GM18526 (cell line): ENCODE measurements around the gene TRPM5.

Source experiments
- POLR2A ChIP-seq: IDR thresholded peaks from 3 replicates; pipeline ENCODE4 v1.6.1; 2011; ENCODE audit not compliant: insufficient read length; ENCODE audit errors: extremely low read depth

The TRPM5 gene

DNA sequence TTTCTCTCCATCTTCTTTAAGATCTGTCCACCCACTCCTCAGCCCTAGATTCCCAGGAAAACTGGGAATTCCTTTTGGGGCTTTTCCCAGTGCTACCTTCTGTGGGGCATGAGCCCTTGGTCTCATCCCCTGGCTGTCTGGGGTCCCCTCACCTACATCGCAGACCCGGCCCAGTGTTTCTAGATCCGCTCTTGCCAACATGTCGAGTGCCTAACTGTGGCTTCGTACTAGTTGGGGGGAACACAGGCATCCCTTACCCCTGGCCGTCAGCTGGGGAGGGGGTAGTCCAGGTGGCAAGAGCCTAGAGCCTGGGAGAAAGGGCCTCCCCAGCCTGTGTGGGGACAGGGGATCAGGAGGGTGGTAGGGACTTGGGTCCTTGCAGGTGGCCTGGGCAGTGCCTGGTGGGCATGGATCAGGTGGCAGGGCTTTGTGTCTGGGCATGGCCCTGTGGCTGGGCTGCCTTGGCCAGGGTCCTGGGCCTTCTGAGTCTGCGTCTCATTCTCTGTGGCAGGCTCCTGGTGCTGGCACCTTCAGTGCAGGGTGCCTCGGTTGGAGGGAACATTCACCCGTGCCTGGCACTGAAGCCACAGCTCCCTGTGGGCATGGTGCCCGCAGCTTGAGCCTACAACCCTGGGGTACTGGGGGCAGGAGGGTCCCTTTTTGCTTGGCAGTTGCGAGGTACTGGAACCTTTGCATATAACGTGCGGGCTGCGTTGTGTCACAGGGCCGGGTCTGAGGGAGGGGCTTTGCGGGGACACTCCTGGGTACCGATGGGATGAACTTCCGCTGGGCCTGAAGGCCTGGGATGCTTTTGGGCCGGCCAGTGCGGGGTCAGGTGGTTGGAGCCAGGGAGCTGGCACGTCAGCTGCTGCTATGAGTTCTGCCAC, 4.6 kb upstream of the TRPM5 start:
- no peak for TF ChIP-seq POLR2A

DNA sequence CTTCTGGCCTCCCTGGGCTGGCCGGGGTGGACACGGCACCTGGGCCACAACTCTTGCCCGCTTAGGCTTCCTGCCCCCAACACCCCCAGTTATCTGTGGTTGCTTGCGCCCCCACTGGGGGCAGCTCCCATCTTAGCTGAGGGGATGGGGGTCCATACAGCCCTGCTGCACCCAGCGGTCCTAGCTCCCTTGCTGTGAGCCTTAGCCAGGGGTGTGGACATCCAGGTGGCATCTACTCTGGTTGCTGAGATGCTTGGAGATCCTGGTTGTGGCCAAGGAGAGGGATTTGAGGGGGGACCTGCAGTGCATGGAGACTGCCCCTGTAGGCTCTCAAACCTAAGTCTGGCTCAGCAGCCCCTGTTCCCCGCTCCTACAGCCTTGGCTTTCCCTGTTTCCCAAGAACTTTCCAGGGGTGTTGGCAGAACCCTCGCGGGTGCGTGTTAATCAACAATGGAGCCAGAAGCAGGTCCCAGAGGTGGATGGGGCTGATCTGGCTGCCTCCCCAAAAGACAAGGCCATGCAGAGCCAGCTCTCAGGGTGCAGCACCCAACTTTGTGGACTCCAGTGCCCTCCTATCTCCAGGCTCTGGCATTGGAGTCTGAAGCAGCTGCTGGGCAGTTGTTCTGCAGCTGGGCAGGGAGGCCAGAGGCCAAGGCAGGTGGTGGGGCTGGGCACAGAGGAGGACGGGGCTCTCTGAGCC, 3.8 kb upstream of the TRPM5 start:
- no peak for TF ChIP-seq POLR2A

DNA sequence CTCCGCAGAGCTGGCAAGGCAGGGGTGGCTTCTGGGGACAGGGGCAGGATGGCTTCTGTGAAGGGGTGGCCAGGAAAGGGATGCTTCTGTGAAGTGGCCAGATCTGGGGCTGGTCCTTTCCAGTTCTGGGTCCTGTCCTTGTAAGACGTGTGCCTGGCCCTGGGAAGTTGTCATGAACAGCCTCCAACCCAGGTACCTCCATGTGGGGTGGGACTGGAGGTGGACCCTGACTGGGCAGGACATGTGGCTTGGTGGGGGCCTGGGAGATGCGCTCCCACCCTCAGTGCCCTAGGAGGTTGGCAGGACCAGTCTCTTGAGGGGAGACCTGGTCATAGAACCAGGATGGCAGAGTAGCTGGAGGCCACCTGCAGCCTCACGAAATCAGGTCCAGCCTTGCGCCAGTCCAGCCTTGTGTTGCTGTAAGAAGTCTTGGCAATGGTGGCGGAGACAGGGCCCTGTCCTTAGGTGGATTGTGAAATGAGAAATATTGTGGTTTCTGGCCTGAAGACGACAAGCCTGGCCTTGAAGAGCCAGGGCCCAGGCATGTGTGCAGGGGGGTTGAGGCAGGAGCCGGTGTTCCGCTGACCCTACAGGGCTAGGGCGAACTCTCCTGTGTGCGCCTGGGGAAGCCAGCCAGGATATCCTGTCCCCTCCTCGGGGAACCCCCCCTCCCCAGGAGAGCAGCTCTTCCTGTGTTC, 3.1 kb upstream of the TRPM5 start:
- TF ChIP-seq POLR2A = no peak

- no peak for TF ChIP-seq POLR2A
Measured at GRCh38 chr11:2446590-2447252, 2.4 kb upstream of the TRPM5 start.

DNA sequence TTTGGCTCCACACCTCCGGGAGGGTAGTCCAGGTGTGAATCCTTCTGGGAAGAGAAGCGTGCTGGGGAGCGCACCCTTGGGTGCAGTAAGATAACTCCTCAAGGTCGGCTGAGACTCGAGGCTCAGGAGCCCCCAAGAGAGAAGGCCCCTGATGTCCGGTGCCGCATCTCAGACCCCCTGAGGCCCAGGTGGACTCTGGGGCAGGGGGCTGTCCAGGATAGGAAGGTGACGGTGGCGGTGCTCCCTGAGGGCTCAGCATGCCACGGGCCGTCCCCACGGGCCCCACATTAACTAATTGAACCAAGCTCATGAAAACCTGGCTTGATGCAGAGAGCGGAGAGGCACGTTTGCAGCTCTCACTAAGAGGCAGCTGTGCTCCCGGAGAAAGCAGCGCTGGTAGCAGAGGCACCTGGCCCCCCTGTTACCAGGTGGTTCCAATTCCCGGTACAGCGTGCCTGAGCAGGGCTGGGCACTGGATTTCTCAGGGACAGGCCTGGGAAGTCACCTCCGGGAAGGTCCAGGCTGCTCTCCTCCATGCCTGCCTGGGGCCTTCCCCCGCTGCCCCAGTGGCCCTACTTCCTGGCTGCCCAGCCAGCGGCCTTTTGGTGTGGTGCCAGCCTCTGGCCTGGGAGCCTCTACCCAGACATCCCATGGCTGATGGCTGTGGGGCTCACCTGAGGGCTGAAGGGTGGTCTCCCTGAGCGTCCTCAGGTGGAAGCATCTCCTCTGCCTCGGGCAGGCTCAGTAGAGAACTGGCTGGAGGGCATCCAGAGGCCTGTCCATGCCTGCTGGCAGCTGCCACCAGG, 1.6 kb upstream of the TRPM5 start:
- no peak for TF ChIP-seq POLR2A

GRCh38 chr11:2444821-2445745, 769 bp upstream of the TRPM5 start, which contains the start of gene KCNQ1:
Gene KCNQ1, plus strand, starts transcription at chr11:2445008. Its CDS starts 91 bp downstream, at chr11:2445099.
- TF ChIP-seq POLR2A = no peak

DNA sequence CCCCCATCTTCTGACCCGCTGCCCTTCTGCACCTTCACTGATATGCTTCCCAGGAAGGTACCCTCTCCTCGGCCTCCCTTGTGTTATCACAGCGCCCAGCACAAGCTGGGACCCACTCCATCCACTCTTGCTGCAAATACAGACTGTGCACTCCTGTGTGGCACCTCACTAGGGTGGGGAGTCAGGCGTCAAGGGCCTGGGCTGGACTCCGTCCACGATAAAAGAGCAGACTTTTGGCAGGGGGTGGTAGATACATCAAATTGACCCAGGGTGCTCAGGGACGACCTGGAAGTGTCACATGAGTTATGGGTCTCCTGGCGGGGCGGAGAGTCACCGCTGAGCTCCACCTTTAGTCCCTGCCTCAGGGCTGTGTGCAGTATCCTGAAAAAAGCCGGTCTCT, 908 bp downstream of the TRPM5 start:
- no peak for TF ChIP-seq POLR2A

DNA sequence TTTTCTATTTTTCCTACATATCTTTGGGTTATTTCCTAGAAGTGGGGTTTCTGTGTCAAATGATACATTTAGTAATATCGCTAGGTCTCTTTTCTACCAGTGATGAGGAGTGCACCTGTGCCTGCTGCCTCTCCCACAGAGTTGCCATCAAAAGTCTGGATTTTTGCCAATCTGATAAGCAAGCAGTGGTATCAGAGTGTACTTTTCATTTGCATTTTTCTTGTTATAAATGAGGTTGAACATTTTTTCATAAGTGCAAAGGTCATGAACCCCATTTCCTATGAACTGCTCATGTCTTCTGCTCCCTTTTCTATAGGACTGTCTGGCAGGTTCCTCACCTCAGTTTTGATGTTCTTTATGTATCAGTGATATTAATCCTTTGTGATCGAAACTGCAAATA, 1.7 kb downstream of the TRPM5 start:
- no peak for TF ChIP-seq POLR2A

DNA sequence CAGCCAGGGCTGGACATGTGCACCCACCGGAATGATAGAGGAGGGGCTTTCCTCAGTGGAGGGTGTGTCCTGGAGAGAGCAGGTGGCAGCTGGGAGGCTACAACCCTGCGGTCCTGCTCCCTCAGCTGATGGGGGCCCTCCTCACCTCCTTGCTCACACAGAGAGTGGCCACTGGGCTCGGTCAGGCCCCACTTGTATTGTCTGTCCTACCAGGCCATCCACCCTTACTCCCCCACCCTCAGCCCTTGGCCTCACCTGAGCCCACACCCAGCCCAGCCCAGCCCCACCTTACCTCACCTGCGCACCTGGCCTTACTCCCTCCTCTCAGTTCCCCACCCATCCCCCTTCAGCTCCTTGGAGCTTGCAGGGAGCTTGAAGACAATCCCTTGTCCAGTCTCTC, 3.1 kb downstream of the TRPM5 start:
- no peak for TF ChIP-seq POLR2A

GRCh38 chr11:2440646-2441045, 3.7 kb downstream of the TRPM5 start:
- no peak for TF ChIP-seq POLR2A

DNA sequence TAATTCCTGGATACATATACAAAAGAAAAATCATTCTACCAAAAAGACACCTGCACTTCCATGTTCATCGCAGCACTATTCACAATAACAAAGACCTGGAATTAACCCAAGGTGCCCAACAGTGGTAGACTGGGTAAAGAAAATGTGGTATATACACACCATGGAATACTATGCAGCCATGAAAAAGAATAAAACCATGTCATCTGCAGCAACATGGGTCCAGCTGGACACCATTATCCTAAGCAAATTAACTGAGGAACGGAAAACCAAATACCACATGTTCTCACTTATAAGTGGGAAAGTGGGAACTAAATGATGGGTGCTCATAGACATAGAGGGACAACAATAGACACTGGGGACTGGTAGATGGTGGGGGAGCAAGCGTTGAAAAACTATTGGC, 4.5 kb downstream of the TRPM5 start:
- TF ChIP-seq POLR2A = no peak

GRCh38 chr11:2437516-2437915, 6.8 kb downstream of the TRPM5 start:
- no peak for TF ChIP-seq POLR2A

DNA sequence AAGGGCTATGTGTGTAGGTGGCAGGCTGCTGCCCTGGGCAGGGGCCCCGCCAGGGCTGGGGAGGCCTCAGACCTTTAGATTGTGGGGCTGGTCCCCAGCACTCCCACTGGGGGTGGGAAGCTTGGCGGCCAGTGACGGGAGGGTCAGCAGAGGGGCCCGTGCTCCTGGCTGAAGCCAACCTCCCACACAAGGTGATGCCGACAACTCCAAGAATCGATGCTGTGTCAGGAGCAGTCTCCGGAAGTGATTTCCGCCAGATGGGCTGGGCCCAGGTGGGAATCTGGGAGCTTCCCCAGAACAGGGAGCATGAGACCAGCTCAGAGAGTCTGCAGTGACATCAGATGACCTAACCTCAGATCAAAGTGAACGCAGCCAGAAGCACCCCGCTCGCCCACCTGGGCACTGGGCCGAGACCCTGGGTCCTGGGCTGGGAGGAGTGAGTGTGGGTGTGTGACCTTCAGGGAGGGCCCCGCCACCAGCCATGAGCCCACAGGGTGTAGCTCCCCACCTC, 7.7 kb downstream of the TRPM5 start:
- TF ChIP-seq POLR2A = no peak
